Measurements from ENCODE around the gene CA14. TPM values are rescaled to one million over a fixed set of nuclear protein-coding genes. Genes with fewer than 3 reads are reported as not detected.

Gene CA14
- total RNA-seq, 1 donor from 2014 or later, result not detected

DNA sequence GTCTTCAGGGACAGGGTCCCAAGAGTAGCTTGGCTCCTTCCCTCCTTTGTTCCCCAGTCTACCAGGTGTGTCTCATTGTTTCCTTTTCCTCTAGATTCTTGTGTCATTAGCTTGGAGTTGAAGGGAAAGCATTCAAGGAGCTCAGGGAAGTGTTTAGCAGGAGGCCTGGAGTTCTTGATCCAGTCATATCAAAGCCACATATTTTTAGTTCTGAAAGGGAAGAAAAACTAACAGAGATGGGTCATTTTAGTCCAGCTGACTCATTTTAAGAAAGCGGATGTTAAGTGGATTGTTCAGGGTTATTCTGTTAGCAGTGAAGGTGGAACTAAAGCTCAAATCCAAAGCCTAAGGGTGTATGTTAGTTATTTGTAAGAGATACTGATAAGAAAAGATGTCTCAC lies 15.7 kb downstream of the CA14 start:
- TF ChIP-seq, protein P1, sequence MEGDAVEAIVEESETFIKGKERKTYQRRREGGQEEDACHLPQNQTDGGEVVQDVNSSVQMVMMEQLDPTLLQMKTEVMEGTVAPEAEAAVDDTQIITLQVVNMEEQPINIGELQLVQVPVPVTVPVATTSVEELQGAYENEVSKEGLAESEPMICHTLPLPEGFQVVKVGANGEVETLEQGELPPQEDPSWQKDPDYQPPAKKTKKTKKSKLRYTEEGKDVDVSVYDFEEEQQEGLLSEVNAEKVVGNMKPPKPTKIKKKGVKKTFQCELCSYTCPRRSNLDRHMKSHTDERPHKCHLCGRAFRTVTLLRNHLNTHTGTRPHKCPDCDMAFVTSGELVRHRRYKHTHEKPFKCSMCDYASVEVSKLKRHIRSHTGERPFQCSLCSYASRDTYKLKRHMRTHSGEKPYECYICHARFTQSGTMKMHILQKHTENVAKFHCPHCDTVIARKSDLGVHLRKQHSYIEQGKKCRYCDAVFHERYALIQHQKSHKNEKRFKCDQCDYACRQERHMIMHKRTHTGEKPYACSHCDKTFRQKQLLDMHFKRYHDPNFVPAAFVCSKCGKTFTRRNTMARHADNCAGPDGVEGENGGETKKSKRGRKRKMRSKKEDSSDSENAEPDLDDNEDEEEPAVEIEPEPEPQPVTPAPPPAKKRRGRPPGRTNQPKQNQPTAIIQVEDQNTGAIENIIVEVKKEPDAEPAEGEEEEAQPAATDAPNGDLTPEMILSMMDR (IDR thresholded peaks at IDR 0.05), result no peak
- Histone ChIP-seq H3K27me3 (no peaks in the 10 kb centered on the region), H3K4me1 (peaks cover 5 to 22% of the 10 kb centered on the region in 2 donors), H3K36me3 (no peaks in the 10 kb centered on the region), H3K9me3 (no peaks in the 10 kb centered on the region), H3K27ac (peak overlapping the region; percentile 72 to 81), H3K4me3 (peak overlapping the region; percentile 23 to 52)
- intact Hi-C loops (cut with DNase I), result loop anchor here (1.0 kb wide), 1 partner anchor 8 kb away; no protein-coding TSS in a partner anchor
- DNase-seq (ENCODE audit: low spot score in 2 of 2), result no peak

DNA sequence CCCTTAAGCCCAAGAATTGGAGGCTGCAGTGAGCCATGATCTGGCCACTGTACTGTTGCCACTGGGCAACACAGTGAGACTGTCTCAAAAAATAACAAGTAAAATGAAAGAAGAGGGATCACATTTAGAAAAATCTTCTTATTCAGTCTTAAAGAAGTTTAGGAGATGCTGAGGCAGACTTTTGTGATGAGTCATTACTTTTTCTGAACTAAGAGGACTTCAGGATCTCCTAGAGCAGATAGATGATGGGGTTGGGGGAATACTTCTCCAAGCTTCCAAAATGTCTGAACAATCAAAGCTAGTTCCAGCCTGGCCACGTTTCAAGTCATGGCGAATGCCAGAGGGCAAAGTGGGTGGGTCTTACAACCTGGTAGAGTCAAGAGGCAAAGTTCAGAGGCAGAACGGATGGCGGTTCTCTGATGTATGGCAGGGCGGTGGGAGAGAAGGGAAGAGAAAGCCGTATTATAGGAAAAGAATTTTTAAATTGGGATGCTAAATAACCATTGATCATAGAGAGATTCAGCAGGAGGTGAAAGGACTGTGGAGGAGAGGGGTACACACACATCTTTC lies 22.6 kb downstream of the CA14 start:
- no peak overlapping the region for H3K4me3 ChIP-seq
- no peak for DNase-seq (ENCODE audit: low spot score in 2 of 2)
- no peaks in the 10 kb centered on the region for H3K36me3 ChIP-seq
- H3K9me3 ChIP-seq, result no peaks in the 10 kb centered on the region
- TF ChIP-seq, protein P1 (IDR thresholded peaks at IDR 0.05), result no peak
- peaks cover 0 to 18% of the 10 kb centered on the region in 2 donors for H3K4me1 ChIP-seq
- intact Hi-C loops (cut with DNase I), result loop anchor here (5.0 kb wide), 2 partner anchors 42 to 213 kb away; partner anchors contain the start of genes PRPF3 and VPS45
- no peaks in the 10 kb centered on the region for H3K27me3 ChIP-seq
- H3K27ac ChIP-seq, result peak overlapping the region; percentile 79 to 92

DNA sequence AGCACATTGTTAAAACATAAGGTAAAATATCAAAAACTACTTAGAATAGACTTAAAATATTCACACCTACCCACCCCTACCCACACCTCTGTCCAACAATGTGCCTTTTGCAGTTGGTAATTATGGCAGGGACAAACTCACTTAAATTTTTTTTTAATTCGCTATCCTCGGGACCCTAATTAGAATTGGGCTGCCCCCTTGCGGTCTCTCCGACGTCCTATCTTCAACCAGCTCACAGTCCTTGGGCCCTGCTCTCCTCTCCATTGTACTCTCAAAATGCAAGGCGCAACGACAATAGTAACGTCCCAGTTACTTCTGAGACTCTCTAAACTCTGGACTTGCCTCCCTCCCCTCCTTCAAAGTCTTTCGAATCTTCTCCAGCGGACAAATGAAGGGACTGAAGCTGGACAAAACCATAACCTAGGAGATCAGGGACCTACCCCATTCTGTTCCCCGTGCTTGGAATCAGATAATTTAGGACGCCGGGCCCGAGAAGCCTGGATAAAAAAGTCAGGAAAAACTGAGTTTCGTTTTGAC lies 23.7 kb downstream of the CA14 start:
- DNase-seq (ENCODE audit: low spot score in 2 of 2), result peak in 1 of 2 donors; percentile 85
- H3K9me3 ChIP-seq, result no peaks in the 10 kb centered on the region

DNA sequence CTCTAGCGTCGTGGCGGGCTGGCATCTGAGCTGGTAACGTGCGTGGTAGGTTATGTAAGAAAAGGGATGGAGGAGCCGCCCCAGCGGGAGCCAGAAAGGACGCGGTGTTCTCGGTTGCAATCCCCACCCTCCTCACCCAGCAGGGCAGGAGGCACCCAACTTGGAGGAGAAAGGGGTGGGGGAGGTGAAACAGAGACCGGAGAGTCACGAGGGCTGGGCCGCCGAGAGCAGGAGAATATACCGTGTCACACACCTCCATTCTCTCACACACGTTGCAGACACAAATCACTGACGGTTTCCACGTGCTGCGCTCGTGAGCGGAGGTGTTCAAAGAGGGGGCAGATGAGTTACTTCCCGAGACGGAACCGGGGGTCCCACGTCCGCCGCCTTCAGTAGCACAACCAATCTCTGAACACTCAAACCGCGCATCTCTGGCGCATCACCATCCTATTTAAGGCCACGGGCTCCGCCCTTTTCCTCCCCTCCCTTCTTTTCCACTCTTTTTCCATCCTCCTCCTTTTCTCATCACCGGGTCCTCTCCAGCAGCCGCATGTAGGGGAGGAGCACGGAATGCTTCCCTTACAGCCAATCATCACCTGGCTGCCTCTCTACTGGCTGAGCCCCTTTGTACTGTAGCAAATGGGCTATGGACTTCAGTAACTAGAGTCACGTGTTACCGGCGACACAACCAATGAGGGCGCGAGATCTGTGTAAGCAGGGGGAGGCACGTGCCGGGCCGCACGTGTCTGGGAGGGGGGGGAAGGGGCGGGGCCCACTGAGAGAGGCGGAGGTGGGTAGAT lies 24.4 kb downstream of the CA14 start, which contains the start of gene CIART:
CIART (plus strand) TSS at position 797 of the 800 bp plus-strand sequence. CDS start 714 bp downstream, outside the sequence.
- Histone ChIP-seq H3K4me3 (peak within 1 kb of the TSS; percentile 67 to 85), H3K4me1 (peaks cover 0 to 18% of the 10 kb centered on the region in 2 donors), H3K36me3 (peaks cover 4 to 8% of the 10 kb centered on the region in 2 donors), H3K9me3 (no peaks in the 10 kb centered on the region), H3K27me3 (no peaks in the 10 kb centered on the region), H3K27ac (peak within 1 kb of the TSS; percentile 79 to 92)
- DNase-seq (ENCODE audit: low spot score in 2 of 2), result peak; percentile 93 to 98
- TF ChIP-seq, protein P1 (IDR thresholded peaks at IDR 0.05), result no peak
- intact Hi-C loops (cut with DNase I), result loop anchor here (1.0 to 5.0 kb wide), 7 partner anchors 9 to 215 kb away; partner anchors contain the start of genes ANP32E, APH1A, MRPS21 and PRPF3

More for the DNA sequence above, 23.7 kb downstream of the CA14 start:
- H3K27me3 ChIP-seq, result no peaks in the 10 kb centered on the region
- peaks cover 0 to 18% of the 10 kb centered on the region in 2 donors for H3K4me1 ChIP-seq
- peaks cover 0 to 2% of the 10 kb centered on the region in 2 donors for H3K36me3 ChIP-seq
- H3K27ac ChIP-seq, result peak overlapping the region; percentile 79 to 92
- intact Hi-C loops (cut with DNase I), result loop anchor here (1.0 to 5.0 kb wide), 6 partner anchors 8 to 214 kb away; partner anchors contain the start of genes ANP32E, APH1A, PRPF3 and VPS45
- H3K4me3 ChIP-seq, result peak overlapping the region; percentile 67 to 85
- TF ChIP-seq, protein P1 (IDR thresholded peaks at IDR 0.05), result peak; percentile 81 to 85 (median 84)

DNA sequence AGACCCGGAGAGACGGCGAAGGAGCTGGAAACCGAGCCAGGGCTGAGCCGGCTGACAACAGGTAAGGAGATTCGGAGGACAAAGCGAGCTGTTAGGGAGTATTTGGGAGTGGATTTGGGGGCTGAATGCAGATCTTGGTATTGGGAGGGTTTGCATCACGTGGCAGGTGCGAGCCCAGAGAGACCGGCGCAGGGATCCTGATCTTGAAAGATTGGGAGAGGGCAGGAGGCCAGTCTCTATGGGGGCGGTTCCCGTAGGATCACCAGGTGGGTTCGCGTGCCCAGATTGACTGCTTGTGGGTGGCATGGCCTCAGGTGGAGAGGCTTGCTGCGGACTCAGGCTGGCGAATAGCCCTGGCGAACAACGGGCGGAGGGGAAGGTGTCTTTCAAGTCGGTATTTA lies 25.0 kb downstream of the CA14 start:
- Histone ChIP-seq H3K27ac (peak overlapping the region; percentile 66 to 92), H3K27me3 (no peaks in the 10 kb centered on the region), H3K9me3 (no peaks in the 10 kb centered on the region), H3K4me3 (peak overlapping the region; percentile 67 to 85), H3K36me3 (peaks cover 4 to 8% of the 10 kb centered on the region in 2 donors), H3K4me1 (peaks cover 0 to 18% of the 10 kb centered on the region in 2 donors)
- TF ChIP-seq, protein P1 (IDR thresholded peaks at IDR 0.05), result no peak
- intact Hi-C loops (cut with DNase I), result loop anchor here (1.0 to 5.0 kb wide), 3 partner anchors 11 to 215 kb away; partner anchors contain the start of genes MRPS21, PRPF3 and VPS45
- DNase-seq (ENCODE audit: low spot score in 2 of 2), result no peak
